Upper lobe of left lung (tissue), 4 donors: ENCODE data around the gene ACSS2.

Experiments
- CTCF ChIP-seq, 6 experiments: fragments of 450-650 bp in 4 of 6; fragments of 200-600 bp in 2 of 6; sonication (generic) in 2 of 6; IDR thresholded peaks; one replicate each; pipeline ENCODE4 v1.5.1; 2016 to 2019; ENCODE audit warnings: antibody characterized with exemption in 6 of 6
- POLR2AphosphoS5 ChIP-seq, 2 donors: sonication (generic); formaldehyde crosslinking; IDR thresholded peaks; one replicate each; pipeline ENCODE4 v1.5.1; 2017; ENCODE audit warnings: antibody characterized with exemption in 2 of 2

- no peak for TF ChIP-seq CTCF (IDR thresholded peaks at IDR 0.05)
- TF ChIP-seq POLR2AphosphoS5 (IDR thresholded peaks at IDR 0.05), result peak in 1 of 2 donors; percentile 93
These were observed at the start of gene ACSS2 for GRCh38 chr20:34876406-34877282.
